T47D (cell line): ENCODE data around the gene CLBA1.

Experiments used
- DNase-seq, 2 experiments: peaks; one replicate each; pipeline versions ENCODE4 v3.0.0 to v3.0.0-alpha.2; 2011 to 2012; ENCODE audit warnings: low read depth in 1 of 2, low spot score in 1 of 2
- JUND ChIP-seq: IDR thresholded peaks from 2 replicates; pipeline ENCODE4 v1.6.1; 2012; ENCODE audit warnings: low read depth
- in situ Hi-C: cut with HindIII; loops from 2 replicates; pipeline ENCODE4 v1.10.0; 2016; ENCODE audit warnings: low sequenced_read_pairs, low pct_unique_long_range_greater_than_20kb

Gene CLBA1

GRCh38 chr14:104986487-104987164 is 1.0 kb downstream of the CLBA1 start:
- in situ Hi-C loops, result no loop called here
- no peak for DNase-seq
- TF ChIP-seq JUND, result no peak

DNA sequence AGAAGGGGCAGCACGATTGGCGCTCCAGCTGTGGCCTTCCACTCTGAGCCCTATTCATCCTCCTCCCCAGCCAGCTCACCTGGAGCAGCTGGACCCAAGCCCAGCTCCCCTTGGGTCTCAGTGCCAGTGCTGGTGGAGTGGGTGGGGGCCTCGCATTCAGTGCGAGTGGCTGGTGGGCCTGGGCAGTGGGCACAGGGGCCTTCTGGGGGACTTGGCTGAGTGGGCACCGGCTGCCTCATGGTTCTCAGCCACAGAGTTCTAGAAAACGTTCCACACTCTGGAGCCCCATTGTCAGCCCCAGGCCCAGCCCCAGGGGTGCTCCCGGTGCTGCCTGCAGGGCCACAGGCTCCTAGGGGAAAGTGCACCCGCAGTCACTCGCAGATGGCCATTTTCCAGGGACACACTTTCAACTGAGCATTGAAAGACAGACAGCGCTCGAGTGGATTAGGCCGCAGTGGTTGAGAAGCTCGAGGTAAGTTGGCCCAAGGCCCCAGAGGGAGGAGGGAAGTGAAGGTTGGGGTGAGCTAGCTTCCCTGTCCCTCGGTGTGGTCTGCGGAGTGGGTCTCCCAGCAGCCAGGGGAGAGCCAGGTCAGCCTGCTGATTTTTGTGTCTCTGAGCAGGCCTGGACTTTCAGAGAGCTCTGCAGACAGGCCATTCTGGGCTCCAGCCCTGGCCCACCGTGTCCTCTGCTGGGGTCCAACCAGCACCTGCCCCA is 3.8 kb downstream of the CLBA1 start:
- TF ChIP-seq JUND, result no peak
- in situ Hi-C loops, result no loop called here
- DNase-seq, result no peak

- no peak for TF ChIP-seq JUND
- DNase-seq, result no peak
- in situ Hi-C loops, result no loop called here
These were observed 4.3 kb downstream of the CLBA1 start for GRCh38 chr14:104989951-104990303.

DNA sequence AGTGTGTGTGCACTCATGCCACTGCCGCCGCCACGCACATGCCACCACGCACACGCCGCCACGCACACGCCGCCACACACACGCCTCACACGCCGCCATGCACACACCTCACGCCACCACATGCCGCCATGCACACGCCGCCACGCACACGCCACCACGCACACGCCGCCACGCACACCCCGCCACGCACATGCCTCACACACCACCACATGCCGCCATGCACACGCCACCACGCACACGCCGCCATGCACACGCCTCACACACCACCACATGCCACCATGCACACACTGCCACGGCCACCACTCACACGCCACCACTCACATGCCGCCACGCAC is 6.3 kb downstream of the CLBA1 start:
- TF ChIP-seq JUND, result no peak
- in situ Hi-C loops, result no loop called here

GRCh38 chr14:104992501-104992900 is 6.9 kb downstream of the CLBA1 start:
- in situ Hi-C loops, result no loop called here
- no peak for TF ChIP-seq JUND
- DNase-seq, result no peak

More for the DNA sequence above, 6.3 kb downstream of the CLBA1 start:
- DNase-seq, result no peak

DNA sequence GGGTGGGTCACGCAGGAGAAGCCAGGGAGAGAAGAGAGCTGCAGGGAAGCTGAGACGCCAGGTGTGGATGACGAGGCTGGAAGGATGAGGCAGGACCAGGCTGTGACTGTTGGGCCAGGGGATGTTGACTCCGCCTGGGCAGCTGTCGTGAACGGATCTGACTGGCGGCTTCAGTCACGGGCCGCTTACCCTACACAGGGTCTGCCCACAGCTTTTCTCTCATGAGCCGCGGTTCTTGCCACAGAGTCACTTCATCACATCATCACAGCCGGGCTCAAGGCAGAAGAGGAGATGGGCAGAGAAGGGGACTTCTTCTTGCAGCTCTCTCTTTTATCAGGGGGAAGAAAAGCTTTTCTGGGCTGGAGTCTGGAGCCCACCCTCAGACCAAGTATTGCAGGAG is 7.7 kb downstream of the CLBA1 start:
- in situ Hi-C loops, result no loop called here
- no peak for TF ChIP-seq JUND

GRCh38 chr14:104993808-104994591 is 8.4 kb downstream of the CLBA1 start:
- no peak for TF ChIP-seq JUND
- no peak for DNase-seq
- in situ Hi-C loops, result no loop called here

More for the DNA sequence above, 7.7 kb downstream of the CLBA1 start:
- no peak for DNase-seq

DNA sequence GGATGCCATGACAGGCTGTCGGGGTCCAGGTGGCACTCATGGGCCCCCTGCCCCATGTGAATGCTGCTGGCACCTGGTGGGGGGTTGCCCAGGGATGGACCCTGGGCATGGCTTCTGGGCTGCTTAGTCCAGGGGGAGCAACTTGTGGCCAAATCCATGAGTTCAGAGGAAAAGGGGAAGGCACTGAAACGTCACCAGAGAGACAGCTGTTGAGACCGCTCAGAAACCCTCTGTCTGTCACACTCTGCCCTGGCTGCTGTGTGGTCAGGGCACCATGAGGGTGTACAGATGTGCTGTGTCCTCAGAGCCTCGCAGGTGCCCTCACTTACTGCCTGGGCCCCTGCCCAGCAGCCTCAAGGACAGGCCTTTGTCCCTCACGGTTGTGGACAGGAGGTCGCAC is 9.4 kb downstream of the CLBA1 start:
- TF ChIP-seq JUND, result no peak
- in situ Hi-C loops, result no loop called here
- no peak for DNase-seq

- TF ChIP-seq JUND, result no peak
- no peak for DNase-seq
- in situ Hi-C loops, result no loop called here
These were observed 10.4 kb downstream of the CLBA1 start for GRCh38 chr14:104996032-104996431.

- TF ChIP-seq JUND, result no peak
These were observed 10.9 kb downstream of the CLBA1 start for GRCh38 chr14:104996483-104996882.

GRCh38 chr14:104998801-104999200 is 13.2 kb downstream of the CLBA1 start:
- DNase-seq, result no peak

More at GRCh38 chr14:104996483-104996882, 10.9 kb downstream of the CLBA1 start:
- in situ Hi-C loops, result no loop called here
- DNase-seq, result no peak

GRCh38 chr14:104999361-104999760 is 13.8 kb downstream of the CLBA1 start:
- DNase-seq, result no peak
- in situ Hi-C loops, result no loop called here

More at GRCh38 chr14:104998801-104999200, 13.2 kb downstream of the CLBA1 start:
- in situ Hi-C loops, result no loop called here
- TF ChIP-seq JUND, result no peak

More at GRCh38 chr14:104999361-104999760, 13.8 kb downstream of the CLBA1 start:
- no peak for TF ChIP-seq JUND
